T-helper 2 cell (primary cell): Measurements from ENCODE around the gene DLGAP1.
A peak's percentile ranks its signal among the peaks of the same experiment; 100 is the strongest.
"Not testable (repeated sequence)": the region's sequence is repeated elsewhere in the genome, so short reads cannot be mapped to it uniquely, and the experiment has no call there.

Experiments
- DNase-seq, 5 experiments: peaks; one replicate each; pipeline versions ENCODE4 v3.0.0 to v3.0.0-alpha.2; 2012 to 2022

Gene DLGAP1

GRCh38 chr18:4068552-4069158 lies 386.5 kb downstream of the DLGAP1 start:
- DNase-seq = peak in 1 of 5 experiments; percentile 35

GRCh38 chr18:4063545-4063944 lies 391.6 kb downstream of the DLGAP1 start:
- no peak for DNase-seq

- DNase-seq = no peak
Observed at GRCh38 chr18:4060427-4061281, 394.5 kb downstream of the DLGAP1 start.

- DNase-seq = no peak
Observed at GRCh38 chr18:4058179-4058578, 396.9 kb downstream of the DLGAP1 start.

- DNase-seq = no peak
Observed at GRCh38 chr18:4040391-4041092, 414.6 kb downstream of the DLGAP1 start.

- DNase-seq = no peak
Observed at GRCh38 chr18:4035521-4035920, 419.6 kb downstream of the DLGAP1 start.

- not testable (repeated sequence) for DNase-seq
Observed at GRCh38 chr18:4034815-4035214, 420.3 kb downstream of the DLGAP1 start.

- no peak for DNase-seq
Observed at GRCh38 chr18:4026542-4026941, 428.6 kb downstream of the DLGAP1 start.

- no peak for DNase-seq
Observed at GRCh38 chr18:4024702-4025101, 430.4 kb downstream of the DLGAP1 start.

- not testable (repeated sequence) for DNase-seq
Observed at GRCh38 chr18:4022749-4023148, 432.4 kb downstream of the DLGAP1 start.

GRCh38 chr18:4020026-4020425 lies 435.1 kb downstream of the DLGAP1 start:
- no peak for DNase-seq

GRCh38 chr18:4017480-4017879 lies 437.6 kb downstream of the DLGAP1 start:
- peak in 1 of 5 experiments; percentile 38 for DNase-seq

GRCh38 chr18:4016391-4017049 lies 438.6 kb downstream of the DLGAP1 start:
- peak in 1 of 5 experiments; percentile 70 for DNase-seq

GRCh38 chr18:4007846-4008245 lies 447.3 kb downstream of the DLGAP1 start:
- DNase-seq = no peak

GRCh38 chr18:4004183-4004829 lies 450.8 kb downstream of the DLGAP1 start:
- DNase-seq = peak in 1 of 5 experiments; percentile 10

GRCh38 chr18:3998698-3999333 lies 456.3 kb downstream of the DLGAP1 start:
- no peak for DNase-seq

GRCh38 chr18:3995476-3996102 lies 459.5 kb downstream of the DLGAP1 start:
- peak in 3 of 5 experiments; percentile 5 to 76 (median 12) for DNase-seq

- no peak for DNase-seq
Observed at GRCh38 chr18:3993941-3994687, 461.0 kb downstream of the DLGAP1 start.

- DNase-seq = no peak
Observed at GRCh38 chr18:3985664-3986063, 469.4 kb downstream of the DLGAP1 start.

GRCh38 chr18:3985020-3985419 lies 470.1 kb downstream of the DLGAP1 start:
- peak in 1 of 5 experiments; percentile 35 for DNase-seq
